Karpas-422 (cell line): Measurements from ENCODE around the gene SCN2A. TPM values are rescaled to one million over a fixed set of nuclear protein-coding genes. Genes with fewer than 3 reads are reported as not detected.

ENCODE experiments used
- DNase-seq: peaks from one replicate; pipeline ENCODE4 v3.0.0-alpha.2; 2015
- H2AFZ ChIP-seq: fragments of 200-600 bp; sonication (generic); 2 replicates; pipeline ENCODE4 v1.6.1; 2014; ENCODE audit warnings: antibody characterized with exemption, low read length, mixed read lengths
- H3K27ac ChIP-seq: fragments of 200-600 bp; sonication (generic); 2 replicates; pipeline ENCODE4 v1.5.1; 2014; ENCODE audit warnings: mild to moderate bottlenecking, low read length, moderate library complexity
- H3K27me3 ChIP-seq: fragments of 200-600 bp; sonication (generic); 2 replicates; pipeline ENCODE4 v1.6.1; 2014; ENCODE audit warnings: low read length, mixed read lengths
- H3K36me3 ChIP-seq: fragments of 200-600 bp; sonication (generic); 2 replicates; pipeline ENCODE4 v1.6.1; 2014; ENCODE audit warnings: low read length, mixed read lengths; ENCODE audit not compliant: insufficient read depth
- H3K4me1 ChIP-seq: fragments of 200-600 bp; sonication (generic); 2 replicates; pipeline ENCODE4 v1.6.1; 2014; ENCODE audit warnings: mild to moderate bottlenecking, low read length, mixed read lengths
- H3K4me2 ChIP-seq: fragments of 200-600 bp; sonication (generic); 2 replicates; pipeline ENCODE4 v1.6.1; 2014; ENCODE audit warnings: low read length, low read depth, mild to moderate bottlenecking; ENCODE audit not compliant: poor library complexity, severe bottlenecking
- H3K4me3 ChIP-seq: fragments of 200-600 bp; sonication (generic); 2 replicates; pipeline ENCODE4 v1.5.1; 2014; ENCODE audit warnings: mild to moderate bottlenecking, antibody characterized with exemption, low read length, mixed read lengths
- H3K79me2 ChIP-seq: fragments of 200-600 bp; sonication (generic); 2 replicates; pipeline ENCODE4 v1.6.1; 2014; ENCODE audit warnings: mild to moderate bottlenecking, low read length, mixed read lengths
- H3K9ac ChIP-seq: fragments of 200-600 bp; sonication (generic); 2 replicates; pipeline ENCODE4 v1.6.0; 2014; ENCODE audit warnings: low read length
- H3K9me2 ChIP-seq: fragments of 200-600 bp; sonication (generic), shearing (Covaris generic); replicated peaks from 2 replicates; pipeline ENCODE4 v1.6.0; 2014; ENCODE audit warnings: mild to moderate bottlenecking, low read length, moderate library complexity; ENCODE audit not compliant: insufficient read depth
- H3K9me3 ChIP-seq: fragments of 300-700, 200-600 bp; sonication (generic); 2 replicates; pipeline ENCODE4 v1.6.1; 2014; ENCODE audit warnings: low read length, mixed read lengths
- H4K20me1 ChIP-seq: fragments of 200-600 bp; sonication (generic); 2 replicates; pipeline ENCODE4 v1.6.1; 2014; ENCODE audit warnings: mild to moderate bottlenecking, antibody characterized with exemption, low read length, low read depth; ENCODE audit not compliant: insufficient read depth
- total RNA-seq: library from RNA; depleted of rRNA; stranded (reverse); fragments of >200 nt; shearing (Covaris generic); gene quantifications from 2 replicates; pipeline ENCODE4 v1.2.3, GENCODE V29; 2014; ENCODE audit warnings: low replicate concordance; rRNA removed

SCN2A gene
- total RNA-seq, result 0.51 and 0.75 TPM in 2 replicates

DNA sequence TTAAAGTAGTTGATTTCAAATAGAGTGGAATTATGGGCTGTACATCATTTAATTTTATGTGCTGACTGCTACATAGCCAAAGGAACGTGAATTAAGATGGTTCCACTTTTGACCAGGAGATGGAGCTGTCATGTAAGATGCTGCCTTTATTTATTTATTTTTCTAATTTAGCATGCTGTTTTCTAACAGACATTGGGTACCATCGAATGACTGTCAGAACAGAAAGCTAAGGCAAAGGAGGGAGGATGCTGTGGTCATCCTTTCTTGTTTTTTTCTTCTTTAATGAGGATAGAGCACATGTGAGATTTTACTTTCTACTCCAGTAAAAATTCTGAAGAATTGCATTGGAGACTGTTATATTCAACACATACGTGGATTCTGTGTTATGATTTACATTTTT lies at the start of gene SCN2A:
TSS of gene SCN2A (plus strand) at position 185 of the 400 bp plus-strand sequence. CDS start 56,410 bp downstream, outside the sequence.
- Histone ChIP-seq H4K20me1 (no peaks in the 10 kb centered on the region), H3K79me2 (no peaks in the 10 kb centered on the region), H3K4me3 (no peak within 1 kb of the TSS), H3K4me1 (no peaks in the 10 kb centered on the region), H3K4me2 (no peak within 1 kb of the TSS), H3K36me3 (no peaks in the 10 kb centered on the region), H3K9me3 (no peaks in the 10 kb centered on the region), H3K9me2 (no peaks in the 10 kb centered on the region), H3K27me3 (no peaks in the 10 kb centered on the region), H3K9ac (no peak within 1 kb of the TSS), H3K27ac (no peak within 1 kb of the TSS), H2AFZ (no peak within 1 kb of the TSS)
- peak; percentile 76 for DNase-seq

DNA sequence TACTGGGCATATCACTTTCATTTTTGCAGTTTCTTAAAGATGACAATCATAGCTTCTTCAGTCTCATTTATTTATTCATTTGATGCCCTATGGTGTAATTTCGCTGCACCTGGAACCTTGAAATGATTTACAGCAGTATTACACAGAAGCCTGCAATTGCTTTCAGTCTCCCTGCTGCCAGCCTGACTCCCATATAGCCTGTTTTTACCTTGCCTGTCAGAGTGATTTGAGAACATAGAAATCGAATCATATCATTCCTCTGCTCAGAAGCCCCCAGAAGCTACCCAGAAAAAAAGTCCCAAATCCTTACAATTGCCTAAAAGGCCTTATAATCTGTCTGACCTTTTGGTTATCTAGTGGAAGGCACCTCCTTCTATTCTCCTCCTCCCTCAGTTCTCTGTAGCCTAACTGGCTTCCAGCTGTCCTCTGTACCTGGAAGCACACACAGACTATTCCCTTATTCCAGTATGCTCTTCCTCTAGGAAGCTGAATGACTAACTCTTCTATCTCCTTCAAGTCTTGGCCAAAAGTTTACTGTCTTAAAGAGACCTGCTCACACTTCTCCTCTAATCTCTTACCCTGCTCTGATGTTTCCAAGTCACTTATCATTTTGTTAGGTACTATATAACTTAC lies 48.0 kb upstream of the SCN2A start:
- H3K27ac ChIP-seq, result no peak overlapping the region
- DNase-seq, result no peak
- peaks cover 7% of the 10 kb centered on the region for H3K4me1 ChIP-seq
- H3K79me2 ChIP-seq, result no peaks in the 10 kb centered on the region
- no peak overlapping the region for H3K4me2 ChIP-seq
- no peak overlapping the region for H3K9ac ChIP-seq
- H3K9me3 ChIP-seq, result no peaks in the 10 kb centered on the region
- H3K36me3 ChIP-seq, result no peaks in the 10 kb centered on the region
- H3K27me3 ChIP-seq, result no peaks in the 10 kb centered on the region
- no peak overlapping the region for H3K4me3 ChIP-seq
- H3K9me2 ChIP-seq, result no peaks in the 10 kb centered on the region
- no peaks in the 10 kb centered on the region for H4K20me1 ChIP-seq
- H2AFZ ChIP-seq, result no peak overlapping the region

DNA sequence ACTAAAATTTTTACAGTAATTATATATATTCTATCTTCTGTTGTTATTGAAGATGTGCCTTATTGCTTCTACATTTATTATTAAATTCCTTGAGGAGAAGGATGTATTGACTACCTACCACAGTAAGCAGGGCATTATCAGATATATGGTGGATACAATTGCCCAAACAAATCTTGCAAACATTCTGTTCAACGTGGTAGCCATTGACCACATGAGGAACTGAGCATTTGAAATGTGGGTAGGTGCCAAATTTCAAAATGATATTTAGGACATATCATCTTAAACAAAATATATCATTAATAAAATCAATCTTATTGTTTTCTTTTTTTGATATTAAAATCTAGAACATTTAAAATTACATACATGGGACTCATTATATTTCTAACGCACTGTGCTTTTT lies 46.5 kb upstream of the SCN2A start:
- no peak overlapping the region for H3K27ac ChIP-seq
- H3K4me2 ChIP-seq, result no peak overlapping the region
- H3K9ac ChIP-seq, result no peak overlapping the region

DNA sequence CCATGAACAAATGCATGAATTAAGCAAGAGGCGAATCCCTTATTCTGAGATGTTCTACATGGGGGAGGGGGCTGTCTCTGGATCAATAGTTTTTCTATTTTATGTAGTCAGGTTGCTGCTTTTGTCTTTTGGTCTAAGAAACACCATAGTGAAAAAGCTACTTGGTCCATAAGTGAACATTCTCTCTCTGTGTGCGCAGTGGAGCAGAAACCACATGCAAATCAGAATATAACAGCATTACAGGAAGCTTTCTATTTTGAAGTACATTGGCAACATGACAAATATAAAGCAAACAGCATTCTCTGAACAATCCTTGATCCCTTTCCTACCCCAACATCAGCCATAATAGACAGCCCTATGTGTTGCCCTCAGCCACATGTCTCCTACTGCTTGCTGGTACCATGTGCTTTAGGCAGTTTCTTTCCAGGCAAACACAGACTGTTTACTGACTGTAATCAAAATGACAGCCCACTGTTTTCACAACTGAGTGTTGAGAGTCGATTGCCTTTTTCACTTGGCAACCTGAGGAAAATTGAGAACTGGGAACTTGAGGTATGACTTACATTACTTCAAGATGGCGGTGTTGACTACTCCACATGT lies 45.9 kb upstream of the SCN2A start:
- no peak overlapping the region for H3K27ac ChIP-seq

More for the DNA sequence above, 46.5 kb upstream of the SCN2A start:
- H3K4me3 ChIP-seq, result no peak overlapping the region
- H3K36me3 ChIP-seq, result no peaks in the 10 kb centered on the region
- H3K27me3 ChIP-seq, result no peaks in the 10 kb centered on the region
- no peaks in the 10 kb centered on the region for H3K79me2 ChIP-seq
- no peak overlapping the region for H2AFZ ChIP-seq
- DNase-seq, result no peak
- H4K20me1 ChIP-seq, result no peaks in the 10 kb centered on the region
- peaks cover 7% of the 10 kb centered on the region for H3K4me1 ChIP-seq
- no peaks in the 10 kb centered on the region for H3K9me2 ChIP-seq
- H3K9me3 ChIP-seq, result no peaks in the 10 kb centered on the region

DNA sequence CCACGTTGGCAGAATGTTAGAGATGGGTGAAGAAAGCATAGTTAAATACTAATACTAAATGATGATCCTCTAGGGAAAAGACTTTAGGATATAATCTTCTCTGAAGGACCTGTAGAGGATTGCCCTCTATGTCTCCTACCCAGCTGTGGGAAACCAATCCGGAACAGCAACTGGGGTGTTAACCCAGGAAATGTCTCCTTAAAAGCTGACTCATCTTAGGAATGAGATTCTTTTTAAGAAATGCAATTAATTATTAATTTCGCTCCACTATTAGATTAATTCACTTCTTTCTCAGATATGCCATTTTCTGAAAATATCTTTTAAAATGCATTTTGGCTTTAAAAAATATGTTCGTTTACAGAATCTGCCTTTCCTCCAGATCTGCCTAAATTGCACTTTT lies 42.8 kb upstream of the SCN2A start:
- Histone ChIP-seq H3K27ac (no peak overlapping the region), H3K9ac (no peak overlapping the region), H3K9me2 (no peaks in the 10 kb centered on the region), H3K4me1 (peaks cover 7% of the 10 kb centered on the region), H4K20me1 (no peaks in the 10 kb centered on the region), H3K27me3 (no peaks in the 10 kb centered on the region), H3K4me2 (no peak overlapping the region), H3K4me3 (no peak overlapping the region), H3K79me2 (no peaks in the 10 kb centered on the region), H2AFZ (no peak overlapping the region), H3K36me3 (no peaks in the 10 kb centered on the region), H3K9me3 (no peaks in the 10 kb centered on the region)
- DNase-seq, result no peak

More for the DNA sequence above, 45.9 kb upstream of the SCN2A start:
- H3K4me3 ChIP-seq, result no peak overlapping the region
- H3K9me3 ChIP-seq, result no peaks in the 10 kb centered on the region
- no peak overlapping the region for H3K4me2 ChIP-seq
- no peak overlapping the region for H2AFZ ChIP-seq
- no peak overlapping the region for H3K9ac ChIP-seq
- H3K4me1 ChIP-seq, result peaks cover 7% of the 10 kb centered on the region
- no peaks in the 10 kb centered on the region for H3K36me3 ChIP-seq
- no peaks in the 10 kb centered on the region for H3K9me2 ChIP-seq
- no peaks in the 10 kb centered on the region for H3K27me3 ChIP-seq
- no peaks in the 10 kb centered on the region for H4K20me1 ChIP-seq
- DNase-seq, result no peak
- H3K79me2 ChIP-seq, result no peaks in the 10 kb centered on the region

DNA sequence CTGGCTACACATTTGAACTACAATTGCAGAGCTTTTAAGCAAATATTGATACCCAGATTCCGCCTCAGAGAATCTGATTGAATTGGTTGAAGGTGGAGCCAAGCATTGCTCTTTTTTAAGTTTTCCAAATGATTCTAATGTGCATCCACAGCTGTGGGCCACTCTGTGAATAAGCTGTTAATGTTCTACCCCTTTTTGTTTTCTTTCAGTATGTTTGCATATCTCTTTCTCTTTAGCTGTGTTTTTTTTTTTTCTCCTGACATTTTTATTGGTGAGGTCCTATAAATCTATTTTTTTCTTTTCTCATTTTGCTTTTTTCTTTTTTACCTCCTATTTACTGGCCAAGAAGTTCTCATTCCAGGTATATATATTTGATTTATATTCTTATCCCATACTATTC lies 41.9 kb upstream of the SCN2A start:
- no peaks in the 10 kb centered on the region for H3K9me3 ChIP-seq
- H3K4me1 ChIP-seq, result peaks cover 7% of the 10 kb centered on the region
- H3K4me2 ChIP-seq, result no peak overlapping the region
- DNase-seq, result no peak
- H3K4me3 ChIP-seq, result no peak overlapping the region
- H4K20me1 ChIP-seq, result no peaks in the 10 kb centered on the region
- no peaks in the 10 kb centered on the region for H3K27me3 ChIP-seq
- H3K9me2 ChIP-seq, result no peaks in the 10 kb centered on the region
- H3K27ac ChIP-seq, result no peak overlapping the region
- H3K79me2 ChIP-seq, result no peaks in the 10 kb centered on the region
- no peak overlapping the region for H3K9ac ChIP-seq
- H2AFZ ChIP-seq, result no peak overlapping the region
- no peaks in the 10 kb centered on the region for H3K36me3 ChIP-seq

DNA sequence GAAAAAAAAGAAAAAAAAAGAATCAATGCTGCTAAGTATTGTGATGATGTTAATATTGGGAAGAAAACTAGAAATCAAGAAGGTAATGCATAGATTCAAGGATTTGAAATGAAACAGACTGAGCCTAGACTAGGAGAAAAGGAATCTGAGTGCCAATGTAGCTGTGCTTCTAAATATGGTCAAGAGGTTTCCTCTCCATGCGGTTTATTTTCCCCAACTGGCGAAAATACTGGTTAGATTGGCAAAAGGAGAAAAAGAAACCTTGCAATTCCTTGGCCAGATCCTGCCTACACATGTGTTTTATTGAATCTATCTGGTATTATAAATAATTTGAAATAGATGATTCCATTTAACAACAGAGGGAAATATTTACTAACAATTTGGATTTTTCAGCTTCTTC lies 41.0 kb upstream of the SCN2A start:
- H3K9ac ChIP-seq, result no peak overlapping the region
- no peak overlapping the region for H2AFZ ChIP-seq
- H3K4me1 ChIP-seq, result peaks cover 4% of the 10 kb centered on the region
- H3K79me2 ChIP-seq, result no peaks in the 10 kb centered on the region
- no peaks in the 10 kb centered on the region for H3K27me3 ChIP-seq
- H3K4me2 ChIP-seq, result no peak overlapping the region
- no peaks in the 10 kb centered on the region for H3K9me3 ChIP-seq
- no peaks in the 10 kb centered on the region for H4K20me1 ChIP-seq
- H3K4me3 ChIP-seq, result no peak overlapping the region
- no peaks in the 10 kb centered on the region for H3K9me2 ChIP-seq
- H3K27ac ChIP-seq, result no peak overlapping the region
- DNase-seq, result no peak
- H3K36me3 ChIP-seq, result no peaks in the 10 kb centered on the region

DNA sequence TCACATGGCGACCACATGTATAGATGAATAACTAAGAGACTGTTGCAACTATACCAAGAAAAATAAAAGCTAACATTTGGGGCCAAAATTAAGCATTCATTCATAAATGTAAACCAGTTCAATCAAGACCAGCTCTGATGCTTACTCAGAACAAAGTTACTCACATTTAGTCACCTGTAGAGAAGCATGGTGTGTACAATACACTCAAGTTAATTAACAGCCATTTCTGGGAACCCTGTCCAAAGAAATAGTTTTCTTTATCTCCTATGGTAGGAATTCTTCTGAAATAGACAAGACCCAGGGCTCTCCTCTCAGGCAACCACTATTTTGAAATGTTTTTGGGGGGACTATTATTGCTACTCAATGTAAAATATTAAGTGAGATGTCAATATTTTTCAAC lies 37.0 kb upstream of the SCN2A start:
- Histone ChIP-seq H3K9me2 (no peaks in the 10 kb centered on the region), H3K27me3 (no peaks in the 10 kb centered on the region), H3K27ac (no peak overlapping the region), H3K9ac (no peak overlapping the region), H3K9me3 (no peaks in the 10 kb centered on the region), H2AFZ (no peak overlapping the region), H3K4me2 (no peak overlapping the region), H3K4me1 (no peaks in the 10 kb centered on the region), H4K20me1 (no peaks in the 10 kb centered on the region), H3K79me2 (no peaks in the 10 kb centered on the region), H3K36me3 (no peaks in the 10 kb centered on the region), H3K4me3 (no peak overlapping the region)
- no peak for DNase-seq
